ENCODE data around the gene TIMM13.

The TIMM13 gene

DNA sequence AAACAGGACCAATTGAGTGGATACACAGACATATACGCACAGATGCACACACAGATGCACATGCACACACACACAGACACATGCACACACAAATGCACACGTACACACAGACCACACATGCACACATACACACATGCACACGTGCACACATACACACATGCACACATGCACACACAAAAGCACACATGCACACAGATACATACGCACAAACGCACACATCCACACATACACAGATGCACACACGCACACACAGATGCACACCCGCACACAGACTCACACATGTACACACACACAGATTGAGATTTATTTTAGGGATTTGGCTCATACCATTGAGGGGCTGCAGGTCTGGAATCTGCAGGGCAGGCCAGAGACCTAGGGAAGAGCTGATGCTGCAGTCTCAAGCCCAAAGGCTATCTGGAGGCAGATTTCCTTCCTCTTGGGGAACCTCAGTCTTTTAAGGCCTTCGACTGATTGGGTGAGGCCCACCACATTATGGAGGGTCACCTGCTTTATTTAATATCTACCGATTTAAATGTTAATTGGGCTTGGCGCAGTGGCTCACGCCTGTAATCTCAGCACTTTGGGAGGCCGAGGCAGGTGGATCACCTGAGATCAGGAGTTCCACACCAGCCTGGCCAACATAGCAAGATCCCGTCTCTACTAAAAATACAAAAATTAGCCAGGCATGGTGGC, 44.7 kb downstream of the TIMM13 start:
- DNase-seq (ENCODE audit: low spot score) = no peak

DNA sequence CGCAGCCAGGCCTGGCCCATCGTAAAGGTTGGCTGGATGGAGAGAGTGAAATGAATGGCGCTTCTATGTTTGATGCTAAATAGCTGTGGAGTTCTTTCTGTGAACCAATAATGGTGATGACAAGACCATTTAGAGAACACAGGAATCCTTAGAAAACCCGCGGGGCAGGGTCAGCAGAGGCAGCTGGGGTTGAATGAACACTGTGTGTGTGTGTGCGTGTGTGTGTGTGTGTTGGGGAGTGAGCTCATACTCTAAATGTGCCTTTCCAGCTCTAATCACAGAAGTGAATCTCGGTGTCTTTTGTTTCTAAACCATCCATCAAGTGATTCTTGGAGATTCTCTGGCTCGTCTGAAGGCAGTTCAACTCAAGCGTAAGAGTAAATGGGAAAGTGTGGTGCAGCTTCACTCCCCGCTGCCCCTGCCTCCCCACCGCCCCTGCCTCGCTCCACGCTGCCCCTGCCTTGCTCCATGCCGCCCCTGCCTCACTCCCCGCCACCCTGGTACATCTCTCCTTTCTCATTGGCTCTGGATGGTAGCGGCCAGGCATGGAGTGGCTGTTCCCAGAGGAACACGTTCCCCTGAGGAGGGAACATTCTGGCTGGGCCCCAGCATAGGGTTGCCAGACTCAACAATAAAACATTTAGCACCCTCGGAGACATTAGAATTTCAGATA, 46.1 kb downstream of the TIMM13 start:
- DNase-seq (ENCODE audit: low spot score) = no peak

DNA sequence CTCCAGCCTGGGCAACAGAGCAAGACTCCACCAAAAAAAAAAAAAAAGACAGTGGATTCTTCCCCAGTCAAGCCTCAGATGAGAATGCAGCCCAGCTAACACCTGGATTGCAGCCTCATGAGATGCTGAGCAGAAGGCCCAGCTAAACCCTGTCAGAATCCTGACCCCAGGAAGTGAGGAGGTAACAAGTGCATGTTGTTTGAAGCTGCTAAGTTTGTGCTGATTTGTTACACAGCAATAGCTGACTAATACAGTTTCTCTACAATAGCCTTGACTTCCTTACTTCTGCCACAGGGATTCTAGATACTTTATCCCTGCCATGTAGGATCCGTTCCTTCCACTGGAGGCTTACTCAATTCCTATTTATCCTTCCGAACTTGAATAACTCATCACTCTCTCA, 46.8 kb downstream of the TIMM13 start:
- DNase-seq (ENCODE audit: low spot score) = no peak

DNA sequence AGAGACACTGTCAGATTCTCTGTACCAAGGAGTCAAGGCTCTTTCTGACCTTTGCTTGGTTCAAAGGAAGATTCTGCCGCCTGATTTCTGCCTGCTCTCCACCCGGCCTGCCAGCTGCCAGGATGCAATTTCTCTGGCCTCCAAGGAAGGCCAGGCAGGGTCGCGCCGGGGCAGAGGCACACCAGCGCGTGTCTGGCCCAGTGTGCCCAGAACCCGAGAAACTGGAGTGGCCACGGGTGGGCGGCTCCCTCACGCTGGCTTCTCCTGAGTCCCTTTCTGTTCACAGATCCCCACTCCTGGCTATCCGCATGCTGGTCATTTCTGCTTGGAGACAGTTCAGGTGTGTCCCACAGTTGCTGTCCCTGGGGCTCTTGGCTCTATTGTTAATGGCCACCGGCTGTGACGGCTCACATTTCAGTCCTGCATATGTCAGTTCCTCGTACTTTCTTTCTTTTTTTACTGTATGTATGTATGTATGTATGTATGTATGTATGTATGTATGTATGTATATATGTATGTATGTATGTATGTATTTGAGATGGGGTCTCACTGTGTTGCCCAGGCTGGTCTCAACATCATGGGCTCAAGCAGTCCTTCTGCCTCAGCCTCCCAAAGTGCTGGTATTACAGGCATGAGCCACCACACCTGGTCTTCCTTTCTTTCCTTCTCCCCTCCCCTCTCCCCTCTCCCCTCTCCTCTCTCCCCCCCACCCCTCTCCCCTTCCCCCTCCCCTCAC, 50.4 kb downstream of the TIMM13 start:
- no peak for DNase-seq (ENCODE audit: low spot score)
